ENCODE results near the gene NR1D1. TPM values are rescaled to one million over a fixed set of nuclear protein-coding genes. Genes with fewer than 3 reads are reported as not detected.

NR1D1 gene
- total and polyA plus RNA-seq, 2 of the 8 experiments (the other 6 are each of a cell fraction or from before 2014, with no cell fraction given) = 1.5 to 4.6 TPM

DNA sequence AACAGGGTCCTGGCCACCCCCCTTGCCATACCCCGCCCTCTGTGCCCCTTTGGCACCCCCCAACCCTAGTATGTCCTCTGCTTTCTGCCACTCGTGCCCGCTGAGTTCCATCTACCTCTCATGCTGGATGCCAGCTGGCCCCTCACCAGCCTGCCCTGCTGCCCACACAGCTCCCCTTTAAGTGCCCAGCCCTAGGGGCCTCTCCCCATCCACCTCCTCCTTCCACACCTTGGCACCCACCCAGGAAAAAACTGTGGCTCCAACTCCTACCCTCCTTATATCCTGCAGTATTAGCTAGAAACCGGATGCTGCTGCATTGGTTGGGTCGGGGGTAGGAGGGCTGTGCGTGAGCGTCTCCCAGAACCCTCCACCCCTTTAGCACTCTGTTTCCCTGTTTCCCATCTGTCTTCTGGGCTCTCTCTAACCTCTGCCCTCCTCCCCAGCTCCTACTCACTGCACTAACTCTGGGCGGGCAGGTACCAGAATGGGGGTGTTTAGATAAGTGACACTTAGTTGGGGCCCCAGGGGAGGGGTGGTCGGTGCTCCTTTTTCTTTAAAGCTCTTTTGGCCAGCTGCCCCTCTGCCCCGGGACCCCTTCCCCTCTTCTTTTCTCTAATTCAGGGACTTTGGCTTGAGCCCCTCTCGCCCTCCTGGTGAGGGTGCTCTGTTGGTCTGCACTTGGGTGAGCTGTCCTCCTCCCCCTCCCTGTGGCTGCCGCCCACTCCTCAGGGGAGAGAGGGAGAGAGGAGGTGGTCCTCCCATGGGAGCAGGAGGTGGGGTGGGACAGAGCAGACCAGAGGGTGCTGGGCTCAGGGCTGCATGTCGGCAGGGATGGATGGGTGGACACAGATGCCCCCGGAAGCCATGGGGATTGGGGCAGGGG, 9.9 kb downstream of the NR1D1 start:
- no peak for DNase-seq (ENCODE audit: low read depth in 1 of 2, low spot score in 2 of 2)
- Histone ChIP-seq H2AFZ (ENCODE audit: low read length) (no peak overlapping the region), H4K5ac (ENCODE audit: insufficient read length, low read depth, low read length) (no peak overlapping the region), H3K56ac (replicated peaks; ENCODE audit: insufficient read length, low read depth, low read length) (no peak overlapping the region), H2BK12ac (ENCODE audit: low read depth, low read length) (no peak overlapping the region), H4K8ac (ENCODE audit: extremely low read depth, insufficient read depth, low read length) (peak overlapping the region; percentile 23; the same call in 1 of the 2 replicates), H3K9me3 (ENCODE audit: insufficient read depth in 2 of 2, low read depth in 1 of 2, low read length in 1 of 2) (no peaks in the 10 kb centered on the region), H2BK120ac (replicated peaks; ENCODE audit: low read depth, low read length) (no peak overlapping the region), H3K4me1 (replicated peaks in 1 of 4; ENCODE audit: control insufficient read depth in 3 of 4, insufficient read depth in 4 of 4, low read length in 3 of 4) (peaks cover 0 to 27% (median 4%) of the 10 kb centered on the region in 4 experiments; a peak in 6 of 7 replicates), H3K4ac (replicated peaks; ENCODE audit: insufficient read length, low read depth, low read length) (no peak overlapping the region), H2BK5ac (ENCODE audit: low read depth, low read length) (no peak overlapping the region), H3K79me1 (ENCODE audit: low read depth, low read length) (no peaks in the 10 kb centered on the region), H3K4me2 (ENCODE audit: insufficient read depth in 1 of 2, low read depth in 2 of 2, low read length in 2 of 2) (no peak overlapping the region), H4K91ac (replicated peaks; ENCODE audit: insufficient read length, low read length) (no peak overlapping the region), H2AK5ac (ENCODE audit: low read depth, low read length) (no peak overlapping the region), H3K27ac (ENCODE audit: low read depth, low read length) (no peak overlapping the region), H3K36me3 (ENCODE audit: control insufficient read depth in 2 of 4, insufficient read depth in 4 of 4, low read length in 3 of 4) (peaks cover 2 to 25% (median 18%) of the 10 kb centered on the region in 4 experiments; a peak in 5 of 8 replicates), H3K23ac (ENCODE audit: insufficient read length) (no peak overlapping the region), H3K4me3 (ENCODE audit: extremely low read depth in 1 of 4, insufficient read depth in 2 of 4, low read depth in 3 of 4, low read length in 4 of 4) (no peak overlapping the region), H2BK20ac (ENCODE audit: low read length) (no peak overlapping the region), H3K79me2 (ENCODE audit: control insufficient read depth in 1 of 2, insufficient read depth in 2 of 2, low read length in 2 of 2) (no peaks in the 10 kb centered on the region), H3K27me3 (replicated peaks in 1 of 4; ENCODE audit: control insufficient read depth in 3 of 4, extremely low read depth in 1 of 4, insufficient read depth in 3 of 4, low read length in 3 of 4) (no peaks in the 10 kb centered on the region), H3K9ac (replicated peaks in 1 of 4; ENCODE audit: extremely low read depth in 1 of 4, low read depth in 3 of 4, low read length in 3 of 4) (no peak overlapping the region), H3K18ac (ENCODE audit: extremely low read depth, low read length) (no peak overlapping the region), H2BK15ac (ENCODE audit: low read length) (no peak overlapping the region), H4K20me1 (replicated peaks in 1 of 2; ENCODE audit: control insufficient read depth in 1 of 2, insufficient read depth in 2 of 2, low read length in 2 of 2) (peaks cover 0 to 7% of the 10 kb centered on the region in 2 experiments), H3K23me2 (ENCODE audit: low read depth, low read length) (peaks cover 5% of the 10 kb centered on the region; the same call in 1 of the 2 replicates), H3K14ac (ENCODE audit: insufficient read length) (no peak overlapping the region)
- no peak for FAIRE-seq
- TF ChIP-seq SAP30 (IDR thresholded peaks at IDR 0.05; ENCODE audit: insufficient read depth, insufficient replicate concordance, low read length) (no peak), KDM5A (IDR thresholded peaks at IDR 0.05; ENCODE audit: low read length) (no peak), CHD1 (IDR thresholded peaks at IDR 0.05; ENCODE audit: low read depth, low read length) (no peak)
- CTCF ChIA-PET (ENCODE audit: partially characterized antibody) = interaction anchor here (0.6 to 8.5 kb wide), 17 partner anchors 10 to 109 kb away, joined by 3 to 85 read pairs (median 5); partner anchors contain the start of genes NR1D1 and THRA
- 82% methylated on average over 12 of the region's 14 CpGs; no CpG with 5 or more reads in 1 of the 2 experiments for WGBS, 2 experiments (ENCODE audit: extremely low coverage in 1 of 2, insufficient coverage in 1 of 2, insufficient read length in 1 of 2, insufficient replicate concordance in 2 of 2, low coverage in 1 of 2, low lambda C conversion rate in 2 of 2, missing lambda C conversion rate in 1 of 2)
- POLR2A ChIA-PET (ENCODE audit: partially characterized antibody) = interaction anchor here (0.8 to 20.8 kb wide), 7 partner anchors 9 to 77 kb away, joined by 3 to 399 read pairs (median 7); partner anchors contain the start of genes CASC3, CSF3, MED24 and MSL1

Measured in H1 (cell line).